Measurements from ENCODE around the gene SLC7A6OS.
A peak's percentile ranks its signal among the peaks of the same experiment; 100 is the strongest.

The SLC7A6OS gene

GRCh38 chr16:68310774-68311511 is at the start of gene SLC7A6OS, which contains the start of gene PRMT7:
Gene SLC7A6OS, minus strand, starts transcription at chr16:68310946. Its CDS starts 20 bp downstream, at chr16:68310926.
Gene PRMT7, plus strand, starts transcription at chr16:68311019. Its CDS starts 4,961 bp downstream, at chr16:68315980.
- DNase-seq: peak; percentile 91

DNA sequence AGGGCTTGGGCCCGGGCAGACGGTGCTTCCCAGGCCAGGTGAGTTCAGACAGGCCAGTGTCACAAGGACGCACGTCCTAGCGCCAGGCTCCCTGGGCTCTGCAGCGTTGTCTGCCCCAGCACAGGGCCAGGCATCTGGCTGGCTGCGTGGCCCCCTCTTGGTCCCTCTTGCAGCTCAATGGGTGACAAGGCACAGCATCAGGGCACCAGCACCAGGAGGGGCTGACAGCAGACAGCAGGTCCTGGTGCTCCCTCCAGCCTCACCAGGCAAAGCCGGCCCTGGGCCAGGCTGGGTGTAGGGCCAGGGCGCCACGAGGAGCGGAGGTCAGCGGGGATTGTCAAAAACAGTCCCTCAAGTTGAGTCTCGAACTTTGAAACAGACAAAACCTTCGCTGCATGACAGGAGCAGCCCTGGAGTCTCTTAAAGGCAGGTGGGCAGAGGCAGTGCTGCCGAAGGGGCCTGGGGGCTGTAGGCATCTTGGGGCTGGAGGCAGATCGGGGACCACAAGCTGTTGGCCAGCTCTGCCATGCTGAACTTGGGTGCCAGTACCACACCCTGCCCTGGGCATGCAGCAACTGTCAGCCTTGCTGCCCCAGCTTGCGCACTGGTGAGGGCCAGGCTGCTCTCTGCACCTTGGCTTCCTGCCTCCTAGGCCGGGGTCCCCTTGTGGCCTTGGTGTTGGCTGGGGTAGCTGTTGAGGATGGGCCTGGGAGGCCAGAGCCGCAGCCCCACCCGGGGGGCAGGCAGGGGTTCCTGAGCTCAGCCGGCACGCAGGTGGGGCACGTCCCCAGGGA is 48.8 kb upstream of the SLC7A6OS start:
- DNase-seq: no peak

- no peak for DNase-seq
These were observed 48.2 kb upstream of the SLC7A6OS start for GRCh38 chr16:68358951-68359350.

DNA sequence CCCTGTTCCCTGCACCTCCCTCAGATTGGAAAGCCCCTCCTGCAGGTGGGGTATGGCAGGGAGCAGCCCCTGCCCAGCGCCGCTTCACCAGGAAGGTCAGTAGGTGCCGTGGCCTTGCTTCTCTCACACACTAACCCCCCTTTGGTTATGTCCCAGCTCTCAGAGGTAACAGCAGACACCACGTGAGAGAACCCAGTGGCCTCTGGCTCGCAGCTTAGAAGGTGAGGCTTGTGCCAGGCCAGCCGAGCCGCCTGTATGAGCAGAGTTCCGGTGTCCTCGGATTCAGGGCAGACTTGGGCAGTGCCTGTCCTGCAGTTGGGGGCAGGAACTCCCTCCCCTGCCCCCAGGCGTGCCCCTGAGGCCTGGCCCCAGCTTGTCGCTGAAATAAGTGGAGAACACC is 47.2 kb upstream of the SLC7A6OS start:
- DNase-seq: no peak

GRCh38 chr16:68357521-68357922 is 46.8 kb upstream of the SLC7A6OS start:
- DNase-seq: no peak

DNA sequence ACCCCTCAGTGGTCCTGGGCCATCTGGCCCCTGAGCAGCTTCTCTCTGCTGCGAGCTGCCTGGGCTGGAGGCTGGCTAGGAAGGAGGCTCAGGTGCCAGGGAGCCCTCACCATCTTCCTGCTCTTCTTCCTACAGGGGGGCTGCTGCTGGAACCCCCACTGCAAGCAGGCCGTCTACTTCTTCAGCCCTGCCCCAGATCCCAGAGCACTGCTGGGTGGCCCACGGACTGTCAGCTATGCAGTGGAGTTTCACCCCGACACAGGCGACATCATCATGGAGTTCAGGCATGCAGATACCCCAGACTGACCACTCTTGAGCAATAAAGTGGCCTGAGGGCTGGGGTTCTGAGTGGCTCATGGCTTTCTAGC is 46.2 kb upstream of the SLC7A6OS start:
- no peak for DNase-seq

DNA sequence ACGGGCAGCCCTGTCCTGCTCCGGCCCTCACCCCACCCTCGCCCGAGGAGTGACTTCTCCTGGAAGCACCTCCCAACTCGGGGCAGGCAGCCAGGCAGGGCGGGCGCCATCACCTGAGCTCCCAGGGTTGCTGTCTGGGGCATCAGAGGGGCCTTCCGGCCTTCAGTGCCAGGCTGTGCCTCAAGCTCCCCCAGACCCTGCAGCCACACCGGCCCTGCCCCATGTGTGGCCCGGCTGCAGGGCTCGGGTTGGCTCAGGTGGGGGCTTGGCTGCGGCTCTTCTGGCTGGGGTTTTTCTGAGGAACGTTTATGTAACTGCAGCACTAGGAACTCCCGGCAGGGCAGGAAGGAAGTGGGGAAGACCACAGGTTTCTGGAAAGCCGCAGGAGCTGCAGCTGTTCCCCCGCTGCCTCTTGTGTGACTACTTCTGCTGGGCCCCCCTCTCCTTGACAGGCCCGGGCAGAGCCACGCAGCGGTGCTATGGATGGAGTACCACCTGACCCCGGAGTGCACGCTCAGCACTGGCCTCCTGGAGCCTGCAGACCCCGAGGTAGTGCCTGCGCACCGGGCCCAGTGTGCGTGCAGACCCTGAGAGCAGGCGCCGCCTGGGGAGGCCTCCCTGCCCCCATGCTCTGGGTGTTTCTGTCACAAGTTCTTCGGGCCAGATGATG is 45.6 kb upstream of the SLC7A6OS start:
- no peak for DNase-seq

- DNase-seq: no peak
These were observed 44.9 kb upstream of the SLC7A6OS start for GRCh38 chr16:68355447-68356248.

GRCh38 chr16:68354816-68355215 is 44.1 kb upstream of the SLC7A6OS start:
- no peak for DNase-seq

DNA sequence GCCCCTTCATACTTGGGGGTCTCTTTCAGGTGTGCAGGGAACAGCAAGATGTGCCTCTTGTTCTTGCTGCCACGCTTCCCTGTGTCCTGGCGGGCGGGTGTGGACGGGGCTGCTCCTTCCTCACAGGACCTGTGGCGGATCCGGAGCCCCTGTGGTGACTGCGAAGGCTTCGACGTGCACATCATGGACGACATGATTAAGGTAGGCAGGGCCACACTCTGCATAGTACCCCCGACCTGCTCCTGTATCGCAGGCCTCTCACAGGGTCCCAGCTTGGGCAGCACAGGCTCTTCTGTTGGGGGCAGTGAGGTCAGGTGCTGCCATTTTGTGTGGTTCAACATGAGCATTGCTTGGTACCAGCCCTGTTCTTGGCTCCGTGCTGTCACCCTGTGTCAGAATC is 42.6 kb upstream of the SLC7A6OS start:
- no peak for DNase-seq

- DNase-seq: no peak
These were observed 41.3 kb upstream of the SLC7A6OS start for GRCh38 chr16:68351991-68352431.

- DNase-seq: no peak
These were observed 40.7 kb upstream of the SLC7A6OS start for GRCh38 chr16:68351463-68351862.

- no peak for DNase-seq
These were observed 40.1 kb upstream of the SLC7A6OS start for GRCh38 chr16:68350813-68351350.

DNA sequence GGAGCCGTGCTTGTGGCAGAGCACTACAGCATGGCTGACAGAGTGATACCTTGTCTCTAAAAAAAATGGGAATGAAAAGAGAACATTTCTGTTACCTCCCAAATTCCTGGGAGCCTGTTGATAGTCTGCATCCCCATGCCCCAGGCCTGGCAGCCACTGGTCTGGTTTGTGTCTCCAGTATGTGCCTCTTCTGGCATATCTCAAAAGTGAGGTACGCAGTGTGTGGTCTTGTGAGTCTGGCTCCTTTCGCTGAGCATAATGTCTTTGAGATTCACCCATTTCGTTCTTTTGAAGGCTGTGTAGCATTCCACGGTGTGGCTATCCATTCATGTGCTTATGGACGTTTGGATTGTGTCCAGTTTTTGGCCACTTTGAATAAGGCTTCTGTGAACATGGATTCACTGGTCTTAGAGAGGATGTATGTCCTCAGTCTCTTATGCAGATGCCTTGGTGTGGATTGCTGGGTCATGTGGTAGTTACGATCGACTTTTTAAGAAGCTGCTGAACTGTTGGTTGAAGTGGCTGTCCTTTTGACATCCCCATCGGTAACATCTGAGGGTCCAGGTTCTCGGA is 39.2 kb upstream of the SLC7A6OS start:
- no peak for DNase-seq

DNA sequence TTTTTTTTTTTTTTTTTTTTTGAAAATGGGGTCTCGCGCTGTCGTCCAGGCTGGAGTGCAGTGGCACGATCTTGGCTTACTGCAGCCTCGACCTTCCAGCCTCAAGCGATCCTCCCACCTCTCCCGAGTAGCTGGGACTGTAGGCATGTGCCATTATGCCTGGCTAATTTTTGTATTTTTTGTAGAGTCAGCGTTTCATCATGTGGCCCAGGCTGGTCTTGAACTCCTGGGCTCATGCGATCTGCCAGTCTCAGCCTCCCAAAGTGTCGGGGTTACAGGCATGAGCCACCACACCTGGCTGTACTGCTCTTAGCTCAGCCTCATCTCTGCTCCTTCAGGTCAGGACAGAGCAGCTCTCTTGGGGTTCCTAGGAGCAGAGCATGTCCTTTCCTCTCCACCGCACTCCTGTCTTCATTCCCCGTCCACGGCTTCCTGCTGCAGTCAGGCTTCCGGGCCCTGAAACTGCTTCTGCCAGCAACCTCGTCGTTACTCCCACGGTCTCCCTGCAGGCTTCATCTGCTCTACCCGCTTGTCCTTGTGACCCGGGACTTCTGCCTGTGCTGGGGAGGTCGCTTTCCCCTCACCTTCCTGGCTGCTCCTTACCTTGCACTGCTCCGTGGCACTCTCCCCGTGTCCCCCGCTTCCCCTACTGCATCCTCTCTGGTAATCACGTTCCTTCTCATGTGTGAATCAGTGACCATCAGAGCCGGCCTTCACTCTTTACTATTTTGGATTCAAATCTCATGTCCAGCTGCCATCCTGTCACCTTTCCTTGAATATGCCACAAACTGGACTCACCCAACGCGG is 38.1 kb upstream of the SLC7A6OS start:
- DNase-seq: no peak

DNA sequence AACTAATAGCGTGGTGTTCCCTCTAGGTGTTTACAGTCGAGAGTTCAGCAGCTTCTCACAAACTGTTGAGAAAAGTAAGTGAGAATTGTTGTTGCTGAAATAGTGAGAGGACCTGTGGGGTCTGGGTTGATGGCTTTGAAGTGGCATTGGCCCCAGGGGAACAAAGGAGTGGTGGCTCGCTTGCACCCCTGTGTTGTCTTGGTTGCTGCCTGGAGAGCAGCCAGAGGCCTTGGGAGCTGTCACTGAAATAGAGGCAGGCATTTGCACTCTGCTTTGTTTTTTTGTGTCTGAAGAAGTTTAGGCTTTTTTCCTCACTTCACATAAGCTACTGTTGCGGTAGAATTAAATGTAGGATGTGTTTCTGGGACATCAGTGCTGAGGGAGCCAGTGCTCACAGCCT is 36.9 kb upstream of the SLC7A6OS start:
- DNase-seq: no peak

- no peak for DNase-seq
These were observed 36.2 kb upstream of the SLC7A6OS start for GRCh38 chr16:68346892-68347480.

DNA sequence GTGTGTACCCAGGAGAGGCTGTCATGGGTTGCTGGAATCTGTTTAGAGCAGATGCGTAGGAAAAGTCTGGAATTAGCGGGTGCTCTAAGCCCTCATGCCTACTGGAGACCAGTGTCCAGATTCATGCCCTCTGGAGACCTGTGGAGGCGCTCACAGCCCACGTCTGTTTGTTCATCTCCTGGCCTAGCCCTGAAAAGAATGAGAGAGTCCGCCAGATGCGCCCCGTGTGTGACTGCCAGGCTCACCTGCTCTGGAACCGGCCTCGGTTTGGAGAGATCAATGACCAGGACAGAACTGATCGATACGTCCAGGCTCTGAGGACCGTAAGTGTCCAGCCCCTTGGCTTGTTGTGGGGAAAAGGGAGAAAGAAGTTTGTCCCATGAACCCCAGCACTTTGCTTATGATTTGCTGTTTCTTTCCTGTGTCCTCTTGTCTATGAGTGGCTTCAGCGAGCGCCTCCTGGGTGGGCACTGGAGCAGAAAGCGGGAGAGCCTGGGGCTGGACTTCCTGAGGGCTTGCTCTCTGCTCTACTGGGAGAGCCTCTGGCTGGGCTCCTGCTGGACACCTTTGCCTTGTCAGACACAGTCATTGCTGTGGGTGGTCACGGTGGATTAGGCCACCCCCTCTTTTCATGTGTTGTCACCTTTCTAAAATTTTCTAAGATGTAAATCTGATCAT is 35.4 kb upstream of the SLC7A6OS start:
- DNase-seq: no peak

GRCh38 chr16:68345351-68345810 is 34.6 kb upstream of the SLC7A6OS start:
- no peak for DNase-seq

GRCh38 chr16:68344252-68344651 is 33.5 kb upstream of the SLC7A6OS start:
- DNase-seq: no peak
